Measurements from ENCODE around the gene OR10X1.

Gene OR10X1

GRCh38 chr1:158579733-158580132 is at the start of gene OR10X1:
Gene OR10X1, minus strand, starts transcription at chr1:158579899. Its CDS starts 0 bp downstream, at chr1:158579899.
- TF ChIP-seq ZFX (IDR thresholded peaks at IDR 0.05) = no peak
- TF ChIP-seq CTCF (conservative IDR thresholded peaks at IDR 0.05) = no peak
- H3K27ac ChIP-seq = no peak within 1 kb of the TSS

GRCh38 chr1:158613764-158614163 is 34.1 kb upstream of the OR10X1 start:
- TF ChIP-seq CTCF (conservative IDR thresholded peaks at IDR 0.05) (no peak), ZFX (IDR thresholded peaks at IDR 0.05) (no peak)
- no peak overlapping the region for H3K27ac ChIP-seq

GRCh38 chr1:158611916-158612315 is 32.2 kb upstream of the OR10X1 start:
- no peak overlapping the region for H3K27ac ChIP-seq

GRCh38 chr1:158607296-158607695 is 27.6 kb upstream of the OR10X1 start:
- no peak for TF ChIP-seq CTCF (conservative IDR thresholded peaks at IDR 0.05)
- TF ChIP-seq ZFX (IDR thresholded peaks at IDR 0.05) = no peak
- no peak overlapping the region for H3K27ac ChIP-seq

More at GRCh38 chr1:158611916-158612315, 32.2 kb upstream of the OR10X1 start:
- TF ChIP-seq ZFX (IDR thresholded peaks at IDR 0.05) (no peak), CTCF (conservative IDR thresholded peaks at IDR 0.05) (no peak)

- no peak for TF ChIP-seq CTCF (conservative IDR thresholded peaks at IDR 0.05)
- TF ChIP-seq ZFX (IDR thresholded peaks at IDR 0.05) = no peak
- no peak within 1 kb of the TSS for H3K27ac ChIP-seq
Observed at GRCh38 chr1:158604968-158605367, 25.3 kb upstream of the OR10X1 start, which contains the start of gene OR10Z1. Gene OR10Z1, plus strand, starts transcription at chr1:158605268. Its CDS starts 1,171 bp downstream, at chr1:158606439.

GRCh38 chr1:158600735-158601134 is 21.0 kb upstream of the OR10X1 start:
- H3K27ac ChIP-seq = no peak overlapping the region
- TF ChIP-seq ZFX (IDR thresholded peaks at IDR 0.05) (no peak), CTCF (conservative IDR thresholded peaks at IDR 0.05) (no peak)

- no peak for TF ChIP-seq ZFX (IDR thresholded peaks at IDR 0.05)
- TF ChIP-seq CTCF (conservative IDR thresholded peaks at IDR 0.05) = no peak
- no peak overlapping the region for H3K27ac ChIP-seq
Observed at GRCh38 chr1:158586942-158587341, 7.2 kb upstream of the OR10X1 start.
